HG02981 (cell line): ENCODE measurements around the gene RASA4B.
A peak's percentile ranks its signal among the peaks of the same experiment; 100 is the strongest.
"Not testable (repeated sequence)": the region's sequence is repeated elsewhere in the genome, so short reads cannot be mapped to it uniquely, and the experiment has no call there.

Experiments used
- ATAC-seq: cut with Tn5 transposase; IDR thresholded peaks from one replicate; pipeline ENCODE4 v1.9.1; 2021; ENCODE audit warnings: mild to moderate bottlenecking, moderate library complexity; ENCODE audit not compliant: unreplicated experiment

RASA4B gene

GRCh38 chr7:102474116-102474515 is 43.5 kb downstream of the RASA4B start:
- ATAC-seq = not testable (repeated sequence)

DNA sequence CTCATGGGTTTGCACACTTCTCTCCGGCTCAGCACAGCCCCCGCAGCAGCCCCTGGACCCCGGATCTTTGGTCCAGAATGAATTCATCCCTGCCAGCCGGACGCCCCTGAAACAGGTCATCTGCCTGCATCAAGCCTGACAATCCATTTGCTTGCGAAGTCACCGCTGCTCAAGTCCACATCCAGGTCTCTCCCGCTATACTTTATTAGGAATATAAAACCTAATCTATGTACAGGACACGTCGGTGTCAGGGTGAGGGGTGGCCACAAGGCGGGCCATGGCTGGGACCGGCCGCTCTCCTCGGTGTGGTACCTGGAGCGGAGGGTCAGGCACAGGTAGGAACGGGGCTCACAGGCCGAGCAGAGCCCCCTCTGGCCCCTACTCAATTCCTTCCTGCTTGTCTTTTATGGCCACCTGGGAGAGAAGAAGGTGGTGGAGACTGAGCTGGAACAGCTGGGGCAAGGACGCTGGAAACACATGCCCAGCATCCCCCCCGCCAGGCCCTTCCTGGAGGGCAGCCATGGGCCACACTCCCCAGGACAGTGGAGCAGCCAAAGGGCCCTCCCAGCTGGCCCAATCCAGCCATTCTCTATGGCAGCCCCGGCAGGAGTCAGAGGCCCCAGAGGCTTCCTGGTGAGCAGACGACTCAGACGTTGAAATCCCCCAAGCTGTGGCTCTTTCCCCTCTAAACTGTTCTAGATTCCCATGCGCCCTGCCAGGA is 44.1 kb downstream of the RASA4B start:
- no peak for ATAC-seq

DNA sequence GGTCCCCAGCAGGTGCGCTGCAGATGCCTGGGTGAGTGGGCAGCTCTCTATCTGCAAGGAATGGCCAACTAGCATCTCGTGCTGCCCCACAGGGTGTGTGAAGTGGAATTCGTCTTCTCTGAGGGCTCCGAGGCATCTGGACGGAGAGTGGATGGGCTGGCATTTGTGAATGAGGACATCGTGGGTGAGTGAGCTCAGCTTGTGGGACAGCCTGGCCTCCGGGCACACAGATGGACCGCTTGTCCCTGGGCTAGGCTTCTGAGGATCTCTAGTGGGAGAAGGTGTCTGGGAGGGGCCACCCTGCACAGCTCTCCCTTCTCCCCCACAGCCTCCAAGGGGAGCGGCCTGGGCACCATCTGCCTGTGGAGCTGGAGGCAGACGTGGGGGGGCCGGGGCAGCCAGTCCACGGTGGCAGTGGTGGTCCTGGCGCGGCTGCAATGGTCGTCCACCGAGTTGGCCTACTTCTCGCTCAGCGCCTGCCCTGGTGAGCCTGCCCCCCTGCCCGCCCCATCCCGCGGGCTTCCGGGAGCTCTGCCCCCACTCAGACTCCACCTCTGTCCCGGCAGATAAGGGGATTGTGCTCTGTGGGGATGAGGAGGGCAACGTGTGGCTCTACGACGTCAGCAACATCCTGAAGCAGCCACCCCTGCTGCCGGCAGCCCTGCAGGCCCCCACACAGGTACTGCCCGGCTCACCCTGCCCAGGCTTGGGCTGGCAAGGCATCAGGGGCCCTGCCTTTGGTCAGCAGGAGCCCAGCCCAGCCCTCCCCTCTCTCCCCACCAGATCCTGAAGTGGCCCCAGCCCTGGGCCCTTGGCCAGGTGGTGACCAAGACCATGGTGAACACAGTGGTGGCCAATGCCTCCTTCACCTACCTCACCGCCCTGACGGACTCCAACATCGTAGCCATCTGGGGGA is 45.2 kb downstream of the RASA4B start:
- no peak for ATAC-seq

DNA sequence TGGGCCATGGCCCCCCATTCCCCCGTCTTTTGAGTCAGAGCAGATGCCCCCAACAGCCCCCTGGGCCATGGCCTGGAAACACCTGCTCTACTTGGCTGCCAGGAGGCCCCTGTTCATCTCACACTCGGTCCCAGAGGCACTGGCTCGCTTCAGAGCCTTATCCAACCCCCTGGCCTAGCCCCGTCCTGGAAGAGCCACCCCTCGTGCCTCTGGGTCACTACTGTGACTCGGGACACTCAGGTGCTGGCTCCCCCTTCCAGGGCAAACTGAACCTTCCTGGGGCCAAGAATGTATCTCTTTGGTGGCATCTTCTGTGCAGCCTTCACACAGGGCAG is 45.8 kb downstream of the RASA4B start:
- ATAC-seq = no peak

DNA sequence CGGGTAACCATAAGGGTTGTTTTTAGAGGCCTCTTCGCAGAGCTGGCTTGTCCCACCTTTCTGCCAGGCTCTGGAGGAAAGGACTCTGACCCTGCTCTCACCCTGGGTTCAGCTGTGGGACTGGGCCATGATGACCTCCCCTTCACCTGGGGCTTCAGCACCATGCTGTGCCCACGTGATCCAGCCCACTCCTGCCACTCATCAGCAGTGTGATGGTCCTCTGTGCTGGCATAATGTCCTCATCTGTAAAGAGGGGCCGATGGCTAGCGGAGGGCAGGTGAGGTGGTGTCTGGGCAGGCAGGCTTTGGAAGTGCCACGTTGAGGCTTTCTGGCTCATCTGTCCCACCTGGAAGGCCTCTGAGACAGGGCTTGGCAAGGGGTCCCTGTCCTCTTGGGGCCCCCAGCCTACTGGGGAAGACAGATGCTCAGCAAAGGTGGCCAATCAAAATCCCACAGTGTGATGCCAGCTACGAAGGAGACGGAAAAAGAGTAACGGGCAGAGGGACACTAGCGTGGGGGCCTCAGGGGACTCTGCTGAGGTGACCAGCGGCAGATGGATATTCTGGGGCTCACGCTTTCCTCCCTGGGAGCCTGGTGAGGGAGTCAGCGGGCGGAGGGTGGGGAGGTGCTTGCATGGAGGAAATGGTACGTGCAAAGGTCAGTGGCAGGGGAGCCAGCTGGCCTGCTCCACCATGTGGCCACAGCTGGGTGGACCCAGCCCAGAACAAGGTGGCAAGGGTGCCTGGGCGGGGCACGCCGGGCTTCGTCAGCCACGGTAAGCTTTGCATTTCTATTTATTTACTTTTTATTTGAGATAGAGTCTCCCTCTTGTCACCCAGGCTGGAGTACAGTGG is 47.4 kb downstream of the RASA4B start:
- no peak for ATAC-seq

DNA sequence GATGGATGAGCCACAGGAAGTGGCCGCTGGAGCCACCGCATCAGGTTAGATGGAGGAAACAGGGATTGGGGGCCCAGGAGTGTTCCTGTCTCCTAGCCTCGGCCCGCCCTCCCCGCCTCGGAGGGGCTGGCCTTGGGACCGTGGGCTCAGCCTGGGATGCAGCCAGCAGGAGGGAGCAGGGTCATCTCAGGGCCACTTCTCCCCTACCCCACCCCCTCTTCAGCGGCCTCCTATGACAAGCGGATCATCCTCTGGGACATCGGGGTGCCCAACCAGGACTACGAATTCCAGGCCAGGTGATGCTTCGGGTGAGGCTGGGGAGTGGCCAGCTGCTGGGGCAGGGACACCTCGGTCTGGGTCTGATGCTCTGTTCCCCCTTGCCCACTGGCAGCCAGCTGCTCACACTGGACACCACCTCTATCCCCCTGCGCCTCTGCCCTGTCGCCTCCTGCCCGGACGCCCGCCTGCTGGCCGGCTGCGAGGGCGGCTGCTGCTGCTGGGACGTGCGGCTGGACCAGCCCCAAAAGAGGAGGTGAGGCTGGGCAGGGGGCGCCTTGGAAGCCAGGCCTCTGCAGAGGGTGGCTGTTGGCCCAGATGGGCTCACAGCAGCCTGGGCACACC is 48.1 kb downstream of the RASA4B start:
- ATAC-seq = no peak

DNA sequence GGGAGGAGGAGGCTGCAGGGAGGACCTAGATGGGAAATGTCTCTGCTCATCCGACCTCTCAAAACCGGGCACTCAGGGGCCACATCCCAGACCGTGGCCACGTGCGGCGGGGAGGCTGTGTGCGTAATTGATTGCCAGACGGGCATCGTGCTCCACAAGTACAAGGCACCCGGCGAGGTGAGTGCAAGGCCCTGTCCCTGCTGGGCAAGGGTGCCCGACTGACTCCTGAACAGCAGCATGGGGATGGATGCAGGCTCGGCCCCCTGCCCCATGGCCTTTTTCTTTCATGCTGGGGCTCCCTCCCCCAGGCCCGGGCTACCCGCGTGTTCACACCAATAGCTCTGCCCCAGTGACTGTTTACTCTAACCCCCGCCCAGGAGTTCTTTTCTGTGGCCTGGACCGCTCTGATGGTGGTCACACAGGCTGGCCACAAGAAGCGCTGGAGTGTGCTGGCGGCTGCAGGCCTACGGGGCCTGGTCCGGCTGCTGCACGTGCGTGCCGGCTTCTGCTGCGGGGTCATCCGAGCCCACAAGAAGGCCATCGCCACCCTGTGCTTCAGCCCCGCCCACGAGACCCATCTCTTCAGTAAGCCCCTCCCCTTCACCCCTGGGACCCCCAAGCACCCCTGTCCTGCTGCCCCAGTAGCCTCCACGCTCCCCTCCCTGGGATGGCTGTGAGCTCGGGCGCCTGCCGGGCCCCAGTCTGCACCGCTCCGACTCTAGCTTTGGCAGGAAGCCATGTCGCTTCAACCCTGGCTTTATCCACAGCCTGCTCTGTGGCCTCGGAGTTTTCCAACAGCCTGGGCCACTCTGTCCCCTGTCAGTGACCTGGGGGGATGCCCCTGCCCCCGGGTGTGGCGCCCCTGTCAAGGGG is 48.9 kb downstream of the RASA4B start:
- ATAC-seq = no peak

GRCh38 chr7:102467581-102468477 is 49.7 kb downstream of the RASA4B start:
- ATAC-seq = no peak

- no peak for ATAC-seq
Measured at GRCh38 chr7:102466097-102466496, 51.5 kb downstream of the RASA4B start.

- peak; percentile 87 for ATAC-seq
Measured at GRCh38 chr7:102464577-102465280, 52.8 kb downstream of the RASA4B start, which contains the start of the genes ALKBH4 and LRWD1. TSS of gene ALKBH4 (minus strand) at chr7:102464863. CDS start at chr7:102464836, 27 bp downstream. TSS of gene LRWD1 (plus strand) at chr7:102464984. CDS start at chr7:102465081, 97 bp downstream.

DNA sequence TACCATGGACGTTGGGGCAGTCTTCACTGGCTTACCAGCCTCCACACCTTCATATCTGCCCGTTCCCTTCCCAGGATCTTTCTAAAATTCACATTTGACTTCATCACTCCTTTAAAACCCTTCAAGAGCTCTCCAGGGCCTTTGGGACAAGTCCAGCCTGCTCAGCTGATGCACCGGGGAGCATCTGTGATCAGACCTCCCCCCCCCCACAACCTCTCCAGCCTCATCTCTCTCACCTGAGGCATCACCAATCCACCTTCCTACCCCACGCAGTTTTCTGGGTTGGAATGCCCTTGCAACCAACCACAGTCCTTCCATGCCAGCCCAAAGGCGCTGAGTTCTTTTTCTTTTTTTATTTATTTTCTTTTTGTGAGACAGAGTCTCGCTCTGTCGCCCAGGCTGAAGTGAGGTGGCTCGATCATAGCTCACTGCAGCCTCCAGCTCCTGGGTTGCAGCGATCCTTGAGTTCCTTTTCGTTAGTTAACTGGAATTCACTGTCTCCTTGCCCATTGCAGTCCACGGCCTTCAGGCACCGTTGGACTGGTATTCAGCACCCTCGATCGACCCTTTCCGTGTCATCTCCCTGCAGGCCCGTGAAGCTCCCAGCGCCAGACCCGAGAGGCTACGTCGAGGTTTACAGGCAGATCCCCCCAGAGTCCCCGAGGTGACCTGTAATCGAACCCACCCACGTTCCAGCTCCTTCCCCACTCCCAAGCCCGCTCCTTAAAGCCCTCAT is 53.6 kb downstream of the RASA4B start:
- no peak for ATAC-seq

DNA sequence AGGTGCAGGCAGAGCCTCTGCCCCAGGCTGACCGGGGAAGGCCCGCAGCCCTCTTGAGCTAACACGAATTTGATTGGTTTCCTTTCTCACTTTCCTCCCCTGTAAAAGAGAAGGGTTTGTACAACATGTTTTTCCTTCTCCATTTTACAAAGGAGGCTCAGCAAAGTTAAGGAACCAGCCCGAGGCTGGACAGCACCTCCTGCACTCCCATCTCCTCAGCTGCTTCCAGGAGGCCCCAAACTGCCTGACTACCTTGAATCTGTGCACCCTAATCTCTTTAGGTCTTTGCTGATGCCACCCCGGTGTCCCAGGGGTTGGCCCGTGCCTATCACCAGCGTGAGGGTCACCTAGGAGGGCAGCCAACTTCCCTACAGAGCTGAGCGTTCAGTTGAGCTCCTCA is 57.1 kb downstream of the RASA4B start:
- ATAC-seq = no peak

DNA sequence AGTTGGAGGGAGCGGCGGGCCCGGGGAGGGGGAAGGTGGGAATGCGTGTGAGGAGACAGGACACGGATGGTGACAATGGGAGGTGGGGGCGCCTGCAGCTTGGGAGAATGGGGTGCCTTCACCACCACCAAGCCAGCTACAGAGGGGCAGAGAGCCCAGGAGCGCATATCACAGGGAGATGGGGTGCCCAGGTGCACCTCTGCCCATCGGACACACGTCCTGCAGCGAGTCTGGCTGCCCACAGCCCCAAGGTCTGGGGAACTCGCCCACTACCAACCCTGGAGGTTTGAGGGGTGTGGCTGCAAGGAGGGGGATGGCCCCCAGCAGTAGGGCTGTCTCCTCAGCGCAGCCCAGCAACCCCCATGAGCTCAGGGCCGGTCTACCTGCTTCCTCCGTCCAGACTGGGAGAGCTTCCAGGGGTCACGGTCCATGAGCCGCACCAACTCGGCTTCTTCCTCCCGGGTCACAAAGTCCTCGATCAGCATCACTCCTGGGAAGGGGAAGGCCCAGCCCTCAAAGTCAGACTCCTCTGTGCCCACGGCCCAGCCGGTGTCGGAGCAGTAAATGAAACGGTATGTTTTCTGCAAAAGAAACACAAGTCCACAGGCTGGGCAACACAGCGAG is 58.2 kb downstream of the RASA4B start:
- no peak for ATAC-seq

- ATAC-seq = no peak
Measured at GRCh38 chr7:102457352-102457924, 60.1 kb downstream of the RASA4B start.

DNA sequence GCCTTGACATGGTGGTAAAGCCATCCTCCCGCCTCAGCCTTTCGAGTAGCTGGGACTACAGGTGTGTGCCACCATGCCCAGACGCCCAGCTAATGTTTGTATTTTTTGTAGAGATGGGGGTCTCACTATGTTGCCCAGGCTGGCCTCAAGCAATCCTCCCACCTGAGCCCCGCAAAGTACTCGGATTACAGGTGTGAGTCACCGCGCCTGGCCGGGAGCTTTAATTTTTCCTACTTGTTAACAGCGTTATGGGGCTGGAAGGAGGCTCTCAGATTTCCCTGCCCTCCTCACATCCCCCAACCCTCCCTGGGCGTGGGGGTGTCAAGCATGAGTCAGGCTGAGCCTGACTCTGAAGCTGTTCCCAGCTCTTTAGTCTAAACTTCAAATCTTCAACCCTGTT is 61.2 kb downstream of the RASA4B start:
- ATAC-seq = no peak

DNA sequence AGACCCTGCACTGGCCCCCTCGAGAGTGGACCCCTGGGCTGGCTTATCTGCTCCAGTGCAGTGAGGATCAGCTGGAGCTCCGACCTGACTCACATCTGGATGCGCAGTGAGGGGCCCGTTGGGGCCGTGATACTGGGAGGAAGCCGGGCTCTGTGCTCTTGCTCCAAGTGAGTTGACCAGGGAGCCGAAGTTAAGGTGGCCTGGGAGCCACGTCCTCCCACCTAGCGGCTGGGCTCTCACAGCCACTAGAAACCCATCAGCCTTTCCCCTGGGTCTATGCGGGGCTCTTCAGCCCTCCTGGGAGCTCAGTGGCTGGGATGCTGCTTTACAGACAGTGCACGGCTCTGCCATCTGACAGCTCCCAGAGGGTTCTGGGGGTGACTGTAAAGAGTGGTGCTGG is 62.0 kb downstream of the RASA4B start:
- ATAC-seq = no peak

- not testable (repeated sequence) for ATAC-seq
Measured at GRCh38 chr7:102454932-102455331, 62.6 kb downstream of the RASA4B start.
